HG02885 (cell line): ENCODE data around the gene NLE1.
"Not testable (repeated sequence)": the region's sequence is repeated elsewhere in the genome, so short reads cannot be mapped to it uniquely, and the experiment has no call there.

ENCODE experiments used
- ATAC-seq: cut with Tn5 transposase; IDR thresholded peaks from one replicate; pipeline ENCODE4 v1.9.1; 2021; ENCODE audit warnings: mild to moderate bottlenecking; ENCODE audit not compliant: unreplicated experiment, poor library complexity

The NLE1 gene

DNA sequence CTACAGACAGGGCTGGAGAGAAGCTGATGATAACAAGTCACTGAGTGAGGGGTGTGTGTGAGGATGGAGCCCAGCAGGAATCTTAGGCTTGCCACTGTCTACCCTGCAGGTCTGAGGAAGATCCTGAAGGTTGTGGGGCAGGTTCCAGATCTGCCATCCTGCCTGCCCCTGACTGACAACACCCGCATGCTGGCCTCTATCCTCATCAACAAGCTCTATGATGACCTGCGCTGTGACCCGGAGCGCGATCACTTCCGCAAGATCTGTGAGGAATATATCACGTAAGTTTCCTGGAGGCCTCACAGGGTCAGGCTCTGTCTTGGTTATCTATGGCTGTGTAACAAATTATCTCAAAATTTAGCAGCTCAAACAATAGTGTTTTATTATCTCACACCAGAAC, 21.8 kb upstream of the NLE1 start:
- ATAC-seq: no peak

- ATAC-seq: no peak
Measured at GRCh38 chr17:35162755-35163154, 20.7 kb upstream of the NLE1 start.

GRCh38 chr17:35161281-35161761, 19.2 kb upstream of the NLE1 start:
- ATAC-seq: no peak

DNA sequence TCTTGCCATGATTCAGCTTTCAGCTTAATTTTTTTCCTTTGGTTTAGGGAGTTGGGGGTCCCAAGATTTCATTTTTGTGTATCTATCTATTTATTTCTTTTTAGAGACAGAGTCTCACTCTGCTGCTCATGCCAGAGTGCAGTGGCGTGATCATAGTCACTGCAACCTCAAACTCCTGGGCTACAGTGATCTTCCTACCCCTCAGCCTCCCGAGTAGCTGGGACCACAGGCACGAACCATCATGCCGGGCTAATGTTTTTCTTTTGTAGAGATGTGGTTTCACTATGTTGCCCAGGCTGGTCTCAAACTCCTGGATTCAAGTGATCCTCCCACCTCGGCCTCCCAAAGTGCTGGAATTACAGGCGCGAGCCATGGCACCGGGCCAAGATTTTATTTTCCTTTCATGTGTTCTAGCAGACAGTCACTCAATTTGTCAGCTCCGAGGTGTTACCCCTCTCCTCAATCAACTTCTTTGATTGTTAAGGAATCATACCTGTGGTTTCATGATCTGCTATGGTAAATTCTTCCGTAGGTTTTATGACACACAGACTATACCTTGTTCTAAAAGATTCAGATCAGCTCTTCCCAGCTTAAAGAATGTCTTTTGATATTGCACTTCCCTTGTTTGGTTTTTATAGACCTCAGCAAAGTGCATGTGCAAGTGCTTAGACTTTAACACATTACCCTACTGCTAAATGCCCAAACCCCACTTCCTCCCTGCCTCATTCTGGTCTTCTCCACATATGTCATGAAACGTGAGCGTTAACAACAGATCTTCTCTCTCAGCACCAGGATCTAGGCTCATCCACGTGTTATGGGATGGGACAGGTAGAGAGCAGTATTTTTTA, 18.5 kb upstream of the NLE1 start:
- ATAC-seq: no peak

DNA sequence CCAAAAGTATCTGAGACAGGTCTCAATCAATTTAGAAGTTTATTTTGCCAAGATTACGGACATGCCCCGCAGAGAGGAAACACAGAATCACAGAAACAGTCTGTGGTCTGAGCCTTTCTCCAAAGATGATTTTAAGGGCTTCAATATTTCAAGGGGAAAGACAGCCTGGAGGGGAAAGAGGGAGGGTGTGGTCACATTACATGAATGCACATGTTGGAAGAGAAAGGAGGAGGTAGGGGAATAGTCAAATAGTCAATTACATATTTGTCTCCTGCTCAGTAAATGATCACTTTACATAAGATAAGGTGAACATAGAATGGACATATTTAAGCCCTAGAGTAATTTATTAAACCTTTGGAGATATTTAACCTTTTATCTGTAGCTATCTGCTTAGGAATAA, 17.8 kb upstream of the NLE1 start:
- ATAC-seq: no peak

DNA sequence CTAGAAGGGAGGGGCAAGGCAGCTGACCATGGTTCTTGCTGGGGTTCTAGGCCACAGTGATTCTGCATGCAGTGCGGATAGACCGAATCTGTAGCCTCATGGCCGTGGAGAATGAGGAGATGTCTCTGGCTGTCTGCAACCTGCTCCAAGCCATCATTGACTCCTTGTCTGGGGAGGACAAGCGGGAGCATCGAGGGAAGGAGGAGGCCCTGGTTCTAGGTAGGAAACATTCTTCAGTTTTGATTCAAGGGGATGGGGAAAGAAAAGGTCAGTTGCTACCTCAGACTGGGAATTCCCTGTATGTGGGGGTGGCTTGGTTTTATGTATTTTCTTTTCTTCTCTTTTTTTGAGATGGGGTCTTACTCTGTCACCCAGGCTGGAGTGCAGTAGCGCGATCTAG, 13.1 kb upstream of the NLE1 start:
- no peak for ATAC-seq

DNA sequence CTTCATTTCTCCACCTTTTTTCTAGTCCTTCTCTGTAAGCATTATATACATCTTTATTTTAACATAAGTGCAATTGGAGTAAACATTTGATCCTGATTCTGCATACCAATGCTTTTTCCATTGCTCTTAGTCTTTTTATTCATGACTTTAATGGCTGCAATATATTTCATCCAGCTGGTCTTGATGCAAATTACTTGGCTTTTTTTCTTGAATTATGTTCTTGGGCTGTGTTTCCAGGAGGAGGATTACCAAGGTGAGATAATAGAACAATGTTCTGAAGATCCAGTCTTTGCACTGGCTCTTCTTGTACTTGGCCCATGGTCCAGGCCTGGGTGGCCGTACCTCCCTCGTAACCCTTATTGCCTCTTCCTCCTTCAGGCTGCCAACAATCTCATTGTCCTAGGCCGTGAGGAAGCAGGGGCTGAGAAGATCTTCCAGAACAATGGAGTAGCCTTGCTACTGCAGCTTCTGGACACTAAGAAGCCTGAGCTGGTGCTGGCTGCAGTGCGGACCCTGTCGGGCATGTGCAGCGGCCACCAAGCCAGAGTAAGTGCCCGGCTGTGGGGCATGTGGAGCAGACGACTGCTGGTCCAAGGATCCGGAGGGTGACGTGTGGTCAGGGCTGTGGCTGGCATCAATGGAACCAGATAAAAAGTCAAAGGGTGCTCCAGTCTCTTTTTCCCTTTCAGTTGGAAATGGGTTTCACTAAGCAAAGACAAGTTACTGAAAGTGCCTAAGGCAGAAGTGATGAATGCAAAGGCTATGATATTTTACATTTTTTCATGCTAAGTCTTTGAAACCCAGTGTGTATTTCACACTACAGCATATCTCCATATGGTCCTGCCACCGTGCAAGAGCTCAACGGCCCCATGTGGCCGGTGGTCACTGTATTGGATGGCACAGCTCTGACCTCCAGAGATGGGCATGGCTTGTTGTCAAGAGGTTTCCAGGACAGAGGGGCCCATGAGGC, 12.4 kb upstream of the NLE1 start:
- ATAC-seq: no peak

DNA sequence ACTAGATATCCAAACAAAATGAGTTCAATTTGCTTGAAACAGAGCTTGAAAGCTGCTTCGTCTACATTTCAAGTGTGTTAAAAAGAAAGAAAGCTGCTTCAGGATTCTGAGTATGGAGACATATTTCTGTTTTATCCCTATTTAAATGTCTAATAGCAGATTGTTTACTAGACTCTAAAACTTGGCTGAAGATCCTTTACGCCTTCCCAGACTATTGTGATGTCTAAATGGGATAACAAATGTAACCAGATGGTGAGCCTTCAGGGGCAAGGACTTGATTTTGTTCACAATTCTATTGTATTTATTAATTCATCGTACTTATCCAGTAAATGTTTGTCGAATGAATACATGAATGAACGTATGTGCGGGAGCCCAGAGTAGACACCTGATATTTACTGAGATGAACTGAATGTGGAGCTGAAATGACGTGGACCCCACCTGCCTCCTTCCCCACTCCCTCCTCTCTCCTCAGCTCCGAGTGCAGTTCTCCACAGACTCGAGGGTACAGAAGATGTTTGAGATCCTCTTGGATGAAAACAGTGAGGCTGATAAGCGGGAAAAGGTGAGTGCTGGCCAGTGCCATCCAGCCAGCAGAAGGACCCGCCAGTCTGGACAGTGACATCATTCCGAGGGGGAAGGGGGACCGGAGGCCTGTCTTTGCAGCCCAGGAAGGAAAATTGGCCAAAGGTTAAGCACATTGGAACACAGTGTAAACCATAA, 10.5 kb upstream of the NLE1 start:
- no peak for ATAC-seq

DNA sequence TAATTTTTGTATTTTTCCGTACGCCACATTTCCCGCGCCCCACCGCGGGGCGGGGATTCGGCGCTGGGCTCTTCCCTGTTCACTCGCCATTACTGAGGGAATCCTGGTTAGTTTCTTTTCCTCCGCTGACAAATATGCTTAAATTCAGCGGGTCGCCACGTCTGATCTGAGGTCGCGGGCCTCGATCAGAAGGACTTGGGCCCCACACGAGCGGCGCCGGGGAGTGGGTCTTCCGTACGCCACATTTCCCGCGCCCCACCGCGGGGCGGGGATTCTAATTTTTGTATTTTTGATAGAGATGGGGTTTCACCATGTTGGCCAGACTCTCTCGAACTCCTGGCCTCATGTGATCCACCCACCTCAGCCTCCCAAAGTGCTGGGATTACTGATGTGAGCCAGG, 9.0 kb upstream of the NLE1 start:
- not testable (repeated sequence) for ATAC-seq

DNA sequence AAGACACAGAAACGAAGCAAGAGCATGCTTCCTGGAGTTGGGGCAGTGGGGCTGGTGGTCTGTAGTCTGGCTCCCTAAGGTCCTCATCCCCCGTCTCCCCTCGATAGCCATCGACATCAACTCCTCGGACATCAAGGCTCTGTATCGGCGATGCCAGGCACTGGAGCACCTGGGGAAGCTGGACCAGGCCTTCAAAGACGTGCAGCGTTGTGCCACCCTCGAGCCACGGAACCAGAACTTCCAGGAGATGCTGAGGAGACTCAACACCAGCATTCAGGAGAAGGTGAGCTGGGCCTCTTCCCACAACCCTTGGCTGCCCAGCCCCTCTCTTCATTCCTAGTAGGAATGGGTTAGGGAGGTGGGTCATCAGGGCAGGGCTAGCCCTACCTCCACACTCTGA, 7.8 kb upstream of the NLE1 start:
- no peak for ATAC-seq

DNA sequence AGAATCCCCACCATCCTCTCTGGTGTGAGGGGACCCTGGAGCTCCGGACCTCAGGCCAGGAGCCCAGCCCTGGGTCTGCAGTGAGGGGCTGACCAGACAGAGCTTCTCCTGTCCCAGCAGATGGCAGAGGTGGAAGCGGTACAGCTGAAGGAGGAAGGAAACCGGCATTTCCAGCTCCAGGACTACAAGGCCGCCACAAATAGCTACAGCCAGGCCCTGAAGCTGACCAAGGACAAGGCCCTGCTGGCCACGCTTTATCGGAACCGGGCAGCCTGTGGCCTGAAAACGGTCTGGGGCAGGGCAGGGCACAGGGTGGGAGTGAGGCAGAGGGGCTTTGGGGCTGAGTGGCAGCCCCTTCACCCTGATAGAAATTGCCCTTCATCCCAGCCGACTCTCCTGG, 6.0 kb upstream of the NLE1 start:
- no peak for ATAC-seq

GRCh38 chr17:35147375-35147905, 5.3 kb upstream of the NLE1 start, which contains the start of gene UNC45B:
TSS of gene UNC45B (plus strand) at chr17:35147817. CDS start at chr17:35148264, 447 bp downstream.
- no peak for ATAC-seq

DNA sequence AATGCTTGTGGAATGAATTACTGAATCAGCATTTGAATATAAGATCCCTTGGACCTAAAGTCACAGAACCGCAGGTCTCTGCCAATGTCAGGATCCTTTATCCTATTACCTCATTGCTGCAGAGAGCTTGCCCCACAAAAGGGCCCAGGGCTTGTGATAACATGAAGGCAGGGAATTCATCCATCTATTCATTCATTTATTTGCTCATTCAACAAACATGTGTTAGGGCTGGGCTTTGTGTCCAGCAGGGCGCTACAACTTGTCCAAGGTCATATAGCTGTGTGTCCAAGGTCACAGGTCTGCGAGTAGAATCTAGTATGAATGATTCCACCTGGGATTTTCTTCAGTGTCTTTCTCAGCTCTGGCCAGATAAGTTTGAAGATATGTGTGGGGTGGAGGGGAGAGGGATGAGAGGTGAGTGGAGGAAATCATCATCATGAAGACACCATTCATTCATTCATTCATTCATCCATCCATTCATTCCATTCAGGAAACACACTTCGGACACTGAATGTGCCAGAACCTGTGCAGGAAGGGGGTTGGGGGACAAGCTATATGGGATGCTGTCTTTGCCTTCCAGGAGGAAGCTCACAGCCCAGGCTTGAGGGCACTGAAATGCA, 4.2 kb upstream of the NLE1 start:
- no peak for ATAC-seq

- no peak for ATAC-seq
Measured at GRCh38 chr17:35144840-35145239, 2.7 kb upstream of the NLE1 start.

DNA sequence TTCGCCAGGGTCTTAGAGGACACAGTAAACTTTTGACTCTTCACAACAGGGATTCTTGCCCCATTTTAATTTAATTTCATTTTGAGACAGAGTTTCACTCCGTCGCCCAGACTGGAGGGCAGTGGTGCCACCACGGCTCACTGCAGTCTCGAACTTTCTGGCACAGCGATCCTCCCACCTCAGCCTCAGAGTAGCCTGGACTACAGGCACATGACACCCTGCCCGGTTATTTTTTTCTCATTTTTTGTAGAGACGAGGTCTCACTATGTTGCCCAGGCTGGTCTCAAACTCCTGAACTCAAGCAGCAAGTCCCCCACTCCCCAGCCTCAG, 329 bp upstream of the NLE1 start:
- peak; percentile 11 for ATAC-seq

- ATAC-seq: no peak
Measured at GRCh38 chr17:35138218-35138617, 3.9 kb downstream of the NLE1 start.

GRCh38 chr17:35135322-35135721, 6.8 kb downstream of the NLE1 start:
- no peak for ATAC-seq

DNA sequence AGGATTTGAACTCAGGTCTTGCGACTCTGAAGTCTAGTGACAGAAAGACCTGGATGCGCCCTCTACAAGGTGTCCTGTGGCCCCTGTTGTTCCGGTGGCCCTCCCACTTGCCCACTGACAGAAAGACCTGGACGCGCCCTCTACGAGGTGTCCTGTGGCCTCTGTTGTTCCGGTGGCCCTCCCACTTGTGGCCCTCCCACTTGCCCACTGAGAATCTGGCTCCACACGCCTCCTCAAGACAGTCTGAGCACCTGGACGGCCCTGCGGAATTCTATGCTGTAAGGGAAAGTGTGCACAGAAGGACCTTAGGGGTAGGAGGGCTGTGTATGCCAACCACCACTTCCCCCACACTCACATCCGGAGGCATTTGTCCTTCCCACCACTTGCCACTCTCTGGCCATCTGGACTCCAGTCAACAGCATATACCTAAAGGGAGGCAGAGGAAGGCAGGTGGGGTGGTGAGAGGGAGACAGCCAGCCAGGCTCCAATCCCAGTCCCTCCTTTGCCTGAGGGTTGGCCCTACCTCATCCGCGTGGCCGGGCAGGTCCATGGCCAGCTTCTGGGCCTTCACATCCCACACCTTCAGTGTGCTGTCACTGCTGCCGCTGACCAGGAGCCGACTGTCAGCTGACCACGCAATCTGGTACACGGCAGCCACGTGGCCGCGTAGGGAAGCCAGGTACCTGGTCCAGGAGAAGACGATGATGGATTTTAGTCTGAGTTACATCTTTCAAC, 9.1 kb downstream of the NLE1 start:
- ATAC-seq: no peak

DNA sequence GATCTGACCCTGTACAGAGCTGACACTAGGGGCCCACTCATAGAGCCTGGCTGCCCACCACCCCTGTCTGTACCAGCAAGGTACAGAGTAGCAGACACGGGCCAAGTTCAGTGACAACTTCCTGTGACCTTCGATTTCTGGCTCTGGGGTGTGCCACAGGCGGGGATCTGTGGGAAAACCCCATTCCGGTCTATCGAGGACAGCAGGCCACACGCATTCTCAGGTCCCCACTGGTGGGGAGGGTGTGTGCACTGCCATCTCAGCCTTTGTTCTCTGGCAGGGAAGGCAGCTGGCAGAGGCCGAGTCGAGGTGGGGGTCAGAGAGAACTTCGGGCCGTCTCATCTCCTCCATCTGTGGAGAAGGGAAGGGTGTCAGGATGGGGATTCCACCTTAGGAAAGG, 10.0 kb downstream of the NLE1 start:
- ATAC-seq: no peak
